Left ventricle myocardium superior (tissue), 1 donor: ENCODE data around the gene KLHL29. TPM values are rescaled to one million over a fixed set of nuclear protein-coding genes. Genes with fewer than 3 reads are reported as not detected.

Experiments
- ATAC-seq: fragments of 200-7000 bp; cut with Tn5 transposase; one replicate; pipeline ENCODE4 v1.9.1; 2020; ENCODE audit warnings: mild to moderate bottlenecking, moderate library complexity
- DNase-seq: peaks from one replicate; pipeline ENCODE4 v3.0.0-alpha.2; 2020
- intact Hi-C: fragments of 100-400 bp; cut with micrococcal nuclease; formaldehyde crosslinking; loops from one replicate; pipeline ENCODE4 v1.11.0; 2022
- total RNA-seq: library from RNA; stranded (reverse); fragmentation: NEBNext Ultra II Directional; extraction: Animal tissue kit (Norgen Biotek cat#: 25700); gene quantifications from one replicate; pipeline ENCODE4 v1.2.1, GENCODE V29; 2021
- donor health status: DM: no; HTN: yes; CAD: no; lungs with severe emphysema.

KLHL29 gene
- total RNA-seq, 1 donor from 2014 or later = 0.69 TPM

DNA sequence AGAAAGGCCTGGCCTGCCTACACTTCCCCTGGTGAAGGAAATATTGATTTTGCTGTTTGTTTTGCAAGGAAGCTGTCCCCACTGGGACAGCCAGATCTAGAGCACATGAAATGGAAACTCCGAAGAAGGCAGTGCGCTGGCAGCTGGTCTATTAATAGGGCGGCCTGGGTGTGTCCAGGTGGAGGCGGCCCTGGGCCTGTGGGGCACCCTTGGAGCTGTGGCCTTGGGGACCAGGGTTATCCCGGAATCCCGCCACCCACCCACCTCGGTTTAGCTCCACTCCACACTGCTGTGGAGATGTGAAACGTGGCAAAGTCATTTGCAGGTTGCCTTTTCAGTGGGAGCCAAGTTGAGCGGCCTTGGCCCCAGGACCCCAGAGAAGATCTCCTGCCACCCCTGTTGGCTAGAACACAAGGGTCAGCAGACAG lies 204.3 kb downstream of the KLHL29 start:
- DNase-seq = no peak
- intact Hi-C loops = no loop called here
- ATAC-seq = peak; percentile 63

GRCh38 chr2:23589739-23590138 lies 204.8 kb downstream of the KLHL29 start:
- peak; percentile 34 for DNase-seq

DNA sequence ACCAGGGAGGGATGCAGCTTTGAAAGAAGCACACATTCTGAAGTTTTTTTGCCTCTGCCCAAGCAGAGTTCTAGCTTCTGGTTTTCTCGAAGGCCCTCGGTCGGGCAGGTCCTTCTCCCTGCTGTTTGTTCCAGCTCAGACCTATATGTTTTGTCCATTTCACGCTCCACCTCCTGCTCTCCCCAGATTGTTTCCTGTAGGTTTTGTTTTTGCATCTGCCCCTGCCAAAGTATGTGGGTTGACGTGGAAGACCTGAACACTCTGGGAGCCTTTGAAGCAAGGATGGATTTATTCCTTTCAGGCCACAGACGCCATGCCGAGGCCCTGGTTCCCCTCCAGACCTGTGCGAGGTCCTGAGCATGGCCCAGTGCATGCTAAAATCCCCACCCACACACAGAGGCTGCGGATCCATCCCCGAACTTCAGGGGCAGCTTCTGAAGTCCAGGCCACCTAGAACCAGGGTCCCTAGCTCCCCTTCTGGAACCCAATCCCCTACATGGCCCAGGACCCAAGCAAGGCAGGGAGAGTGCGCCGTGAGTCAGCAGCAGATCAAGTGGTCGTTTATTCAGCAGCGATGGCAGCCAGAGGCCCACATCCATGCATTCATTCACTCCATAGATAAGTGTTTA lies 205.4 kb downstream of the KLHL29 start:
- intact Hi-C loops = no loop called here
- DNase-seq = no peak
- no peak for ATAC-seq

More at GRCh38 chr2:23589739-23590138, 204.8 kb downstream of the KLHL29 start:
- peak; percentile 61 for ATAC-seq
- intact Hi-C loops = no loop called here

DNA sequence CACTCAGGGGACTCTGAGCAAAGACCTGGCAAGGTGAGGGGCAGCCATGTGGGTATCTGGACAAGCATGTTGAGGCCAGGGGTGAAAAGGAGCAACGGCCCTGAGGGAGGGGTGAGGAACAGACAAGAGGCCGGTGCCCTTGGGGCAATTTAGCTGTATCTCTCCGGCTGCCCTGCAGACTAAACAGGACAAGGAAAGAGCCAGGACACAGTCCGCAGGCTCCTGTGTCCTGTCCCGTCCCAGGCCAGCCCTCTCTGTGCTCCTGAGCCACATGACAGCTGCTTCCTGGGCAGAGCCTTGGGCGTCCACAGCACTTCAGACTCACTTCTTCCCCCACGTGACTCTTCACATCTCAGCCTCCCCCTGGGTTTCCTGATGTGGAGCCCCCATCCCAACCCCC lies 206.1 kb downstream of the KLHL29 start:
- intact Hi-C loops = no loop called here
- DNase-seq (no peak), ATAC-seq (peak; percentile 15)

GRCh38 chr2:23592061-23592685 lies 207.2 kb downstream of the KLHL29 start:
- no peak for ATAC-seq
- intact Hi-C loops = no loop called here

DNA sequence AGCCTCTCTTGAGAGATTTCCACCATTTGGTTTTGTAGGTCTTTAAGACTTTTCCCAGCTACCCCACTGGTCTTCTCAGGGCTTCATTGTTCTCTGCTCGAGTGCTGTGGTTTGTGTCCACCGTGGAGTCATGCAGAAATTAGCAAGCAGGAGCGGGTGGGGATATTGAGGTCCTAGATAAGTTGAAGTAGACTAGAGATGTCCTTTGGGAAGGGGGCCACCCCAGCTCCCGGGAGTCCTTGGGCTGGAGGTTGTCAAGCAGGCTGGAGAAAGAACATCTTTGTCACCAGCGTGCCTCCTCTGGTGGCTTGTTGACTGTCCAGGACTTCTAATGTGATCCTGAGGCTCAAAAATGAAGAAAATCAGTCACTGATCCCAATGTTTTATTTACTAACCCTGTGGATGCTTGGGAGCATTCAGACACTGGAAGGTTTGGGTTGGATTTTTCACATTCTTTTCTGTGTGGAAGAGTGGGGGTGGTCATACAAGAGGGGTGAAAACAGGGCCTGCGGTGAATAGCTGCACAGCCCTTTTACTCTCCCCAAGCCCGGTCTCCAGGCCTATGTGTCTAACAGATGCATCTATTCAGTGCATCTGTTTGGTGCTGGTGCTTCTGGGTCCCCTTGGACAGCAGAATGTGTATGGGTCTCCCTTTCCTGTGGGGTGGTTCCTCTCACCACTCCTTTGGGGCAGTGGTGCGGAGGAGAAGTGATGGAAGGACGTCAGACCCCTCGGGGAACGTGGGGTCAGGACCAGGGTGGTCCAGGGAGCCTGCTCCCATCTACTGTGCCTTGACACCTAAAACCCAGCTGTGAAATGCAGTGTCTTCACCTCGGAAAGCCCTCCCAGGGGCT lies 208.1 kb downstream of the KLHL29 start:
- intact Hi-C loops = no loop called here
- DNase-seq (no peak), ATAC-seq (no peak)

More at GRCh38 chr2:23592061-23592685, 207.2 kb downstream of the KLHL29 start:
- DNase-seq = no peak

- ATAC-seq = no peak
- DNase-seq = no peak
- intact Hi-C loops = no loop called here
Observed at GRCh38 chr2:23593752-23594459, 208.9 kb downstream of the KLHL29 start.

DNA sequence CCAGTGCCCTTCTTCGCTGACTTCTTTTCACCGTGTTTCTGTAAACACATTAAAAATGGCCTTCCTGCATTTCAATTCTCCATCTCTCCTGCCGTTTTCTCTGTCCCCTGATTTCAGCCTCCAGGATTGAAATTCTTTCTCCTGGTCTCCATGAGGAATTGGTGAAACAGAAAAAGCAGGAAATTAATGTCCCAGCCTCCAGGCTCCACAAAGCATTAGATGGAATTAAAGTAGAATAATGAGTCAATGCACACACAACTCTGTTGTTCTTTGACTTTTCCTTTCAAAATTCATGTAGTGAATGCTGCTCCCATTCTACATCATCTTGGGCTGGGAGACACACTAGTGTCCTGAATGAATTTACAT lies 209.5 kb downstream of the KLHL29 start:
- DNase-seq (no peak), ATAC-seq (no peak)
- intact Hi-C loops = no loop called here

DNA sequence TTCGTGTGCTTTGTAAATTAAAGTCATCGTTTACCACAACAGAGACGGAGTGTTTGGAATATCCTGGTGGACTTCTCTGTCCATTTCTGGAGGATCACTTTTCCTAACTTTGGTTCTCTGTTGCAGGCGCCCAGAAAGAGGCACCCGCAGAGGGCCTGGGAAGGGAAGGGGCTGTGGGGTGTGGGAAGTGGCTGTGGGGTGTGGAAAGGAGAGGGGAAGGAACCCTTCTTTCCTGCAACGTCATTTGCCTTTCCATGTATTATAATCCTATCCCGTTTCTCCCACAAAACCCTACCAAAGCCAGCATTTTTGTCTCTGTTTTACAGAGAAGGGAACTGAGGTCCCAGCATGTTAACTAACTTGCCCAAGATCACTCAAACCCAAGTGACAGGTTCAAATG lies 210.0 kb downstream of the KLHL29 start:
- no peak for ATAC-seq
- no peak for DNase-seq
- intact Hi-C loops = no loop called here

- ATAC-seq (peak; percentile 79), DNase-seq (peak; percentile 47)
- intact Hi-C loops = no loop called here
Observed at GRCh38 chr2:23595601-23596251, 210.7 kb downstream of the KLHL29 start.

GRCh38 chr2:23596316-23596885 lies 211.4 kb downstream of the KLHL29 start:
- no peak for DNase-seq
- ATAC-seq = peak; percentile 31
- intact Hi-C loops = no loop called here

GRCh38 chr2:23597687-23598086 lies 212.7 kb downstream of the KLHL29 start:
- ATAC-seq (no peak), DNase-seq (no peak)
- intact Hi-C loops = no loop called here

DNA sequence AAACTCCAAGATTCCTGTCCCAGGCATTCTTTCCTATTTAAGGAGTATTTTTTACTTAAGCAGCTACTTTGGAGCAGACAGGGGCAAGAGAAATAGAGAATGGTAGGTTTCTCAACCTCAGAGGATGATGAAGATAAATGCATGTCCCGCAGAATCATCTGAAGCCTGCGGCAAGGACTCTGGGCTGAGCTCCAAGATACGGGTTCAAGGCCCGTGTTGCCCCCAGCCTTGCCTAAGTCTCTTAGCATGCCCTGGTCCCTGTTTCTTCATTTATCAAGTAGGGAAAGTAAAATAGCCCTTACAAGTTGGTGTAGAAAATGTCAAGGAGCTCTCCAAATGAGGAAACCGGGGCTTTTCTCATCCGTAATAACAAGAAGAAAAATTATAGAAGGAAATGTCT lies 214.0 kb downstream of the KLHL29 start:
- intact Hi-C loops = no loop called here
- no peak for DNase-seq
- ATAC-seq = no peak

GRCh38 chr2:23599667-23600066 lies 214.7 kb downstream of the KLHL29 start:
- ATAC-seq (no peak), DNase-seq (no peak)
- intact Hi-C loops = no loop called here

DNA sequence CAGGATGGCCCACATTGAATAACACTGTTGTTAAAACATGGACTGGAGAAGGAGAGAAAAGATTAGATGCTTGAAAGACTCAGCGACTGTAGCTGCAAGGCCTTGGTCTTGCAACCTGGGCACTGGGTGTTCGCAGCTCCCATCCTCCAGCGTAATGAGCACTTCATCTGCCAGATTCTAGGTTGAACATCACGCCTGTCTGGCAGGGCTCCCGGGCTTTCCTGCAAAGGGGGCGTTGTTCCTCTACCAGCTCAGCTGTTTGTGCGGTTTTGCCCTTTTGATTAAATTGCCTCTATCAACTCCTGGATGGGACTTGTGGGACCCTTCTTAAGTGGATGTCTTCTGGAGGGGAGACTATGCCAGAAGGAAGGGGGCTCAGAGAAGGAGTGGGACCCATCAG lies 215.4 kb downstream of the KLHL29 start:
- intact Hi-C loops = no loop called here

DNA sequence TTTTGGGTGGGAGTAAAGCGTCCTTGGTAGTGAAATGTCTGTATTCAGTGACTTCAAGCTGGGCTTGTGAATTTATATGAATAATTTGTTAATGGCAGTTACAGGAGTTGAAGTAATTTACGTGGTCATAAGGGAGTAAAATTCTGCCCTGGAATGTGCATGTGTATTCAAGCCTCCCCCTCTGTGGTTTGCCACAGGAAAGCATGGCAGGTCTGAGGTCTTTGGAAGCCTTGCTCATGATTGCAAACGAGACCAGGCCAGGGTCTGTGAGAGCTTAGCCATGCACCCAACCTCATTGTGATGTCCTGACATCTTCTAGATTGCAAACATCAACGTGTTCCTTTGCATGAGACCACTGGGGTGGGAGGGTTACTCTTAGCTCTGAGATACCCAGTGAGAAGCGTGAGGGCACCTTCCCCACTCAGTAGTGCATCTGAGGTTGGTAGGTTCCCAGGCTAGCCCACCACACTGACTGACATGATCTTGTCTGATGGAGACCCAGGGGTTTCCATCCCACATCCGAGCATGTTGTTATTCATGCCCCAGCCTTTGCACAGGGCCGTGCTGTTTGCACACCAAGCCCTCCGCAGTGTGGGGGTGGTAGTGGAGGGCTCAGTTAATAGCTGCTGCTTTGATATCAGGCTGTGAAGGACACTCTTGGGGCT lies 216.5 kb downstream of the KLHL29 start:
- no peak for DNase-seq
- intact Hi-C loops = no loop called here
- ATAC-seq = no peak

More for the DNA sequence above, 215.4 kb downstream of the KLHL29 start:
- no peak for ATAC-seq
- DNase-seq = no peak

GRCh38 chr2:23602116-23602515 lies 217.1 kb downstream of the KLHL29 start:
- intact Hi-C loops = no loop called here
- peak; percentile 46 for DNase-seq
- peak; percentile 53 for ATAC-seq

GRCh38 chr2:23603156-23603555 lies 218.2 kb downstream of the KLHL29 start:
- intact Hi-C loops = no loop called here
- no peak for ATAC-seq

More at GRCh38 chr2:23603156-23603555, 218.2 kb downstream of the KLHL29 start:
- DNase-seq = no peak
